ENCODE data around the gene PRKN.

DNA sequence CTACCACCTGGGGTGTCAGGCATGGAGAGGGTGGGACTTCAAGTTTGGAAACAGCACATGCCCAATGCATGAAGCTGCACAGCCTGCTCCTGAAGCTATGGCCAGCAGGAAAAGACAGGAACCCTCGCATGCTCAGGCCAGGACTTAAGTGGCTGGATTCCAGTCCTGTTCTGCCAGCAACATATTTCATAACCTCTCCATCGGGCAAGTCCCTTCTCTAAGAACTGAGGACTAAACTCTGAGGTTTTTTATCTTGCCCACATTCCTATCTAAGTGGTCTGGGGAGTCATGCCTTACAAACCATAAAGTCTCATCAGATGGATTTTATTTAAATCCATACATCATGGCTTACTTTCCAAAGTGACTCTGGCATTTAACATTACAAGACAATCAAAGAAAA is 1426.2 kb downstream of the PRKN start:
- TF ChIP-seq, protein P1, sequence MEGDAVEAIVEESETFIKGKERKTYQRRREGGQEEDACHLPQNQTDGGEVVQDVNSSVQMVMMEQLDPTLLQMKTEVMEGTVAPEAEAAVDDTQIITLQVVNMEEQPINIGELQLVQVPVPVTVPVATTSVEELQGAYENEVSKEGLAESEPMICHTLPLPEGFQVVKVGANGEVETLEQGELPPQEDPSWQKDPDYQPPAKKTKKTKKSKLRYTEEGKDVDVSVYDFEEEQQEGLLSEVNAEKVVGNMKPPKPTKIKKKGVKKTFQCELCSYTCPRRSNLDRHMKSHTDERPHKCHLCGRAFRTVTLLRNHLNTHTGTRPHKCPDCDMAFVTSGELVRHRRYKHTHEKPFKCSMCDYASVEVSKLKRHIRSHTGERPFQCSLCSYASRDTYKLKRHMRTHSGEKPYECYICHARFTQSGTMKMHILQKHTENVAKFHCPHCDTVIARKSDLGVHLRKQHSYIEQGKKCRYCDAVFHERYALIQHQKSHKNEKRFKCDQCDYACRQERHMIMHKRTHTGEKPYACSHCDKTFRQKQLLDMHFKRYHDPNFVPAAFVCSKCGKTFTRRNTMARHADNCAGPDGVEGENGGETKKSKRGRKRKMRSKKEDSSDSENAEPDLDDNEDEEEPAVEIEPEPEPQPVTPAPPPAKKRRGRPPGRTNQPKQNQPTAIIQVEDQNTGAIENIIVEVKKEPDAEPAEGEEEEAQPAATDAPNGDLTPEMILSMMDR (IDR thresholded peaks at IDR 0.05; ENCODE audit: borderline replicate concordance, extremely low read depth, low read length, poor library complexity, severe bottlenecking) = no peak
- TF ChIP-seq EZH2 (IDR thresholded peaks at IDR 0.05; ENCODE audit: borderline replicate concordance, low read depth, low read length, severe bottlenecking) = no peak

All from DND-41 (cell line).